Natural killer cell treated with Interleukin-12 subunit alpha and Interleukin-12 subunit beta and Interleukin-15 and Interleukin-18, amount 100 ng/mL, for 72 hours (primary cell): ENCODE measurements around the gene WDHD1. TPM values are rescaled to one million over a fixed set of nuclear protein-coding genes. Genes with fewer than 3 reads are reported as not detected.
"Not testable (repeated sequence)": the region's sequence is repeated elsewhere in the genome, so short reads cannot be mapped to it uniquely, and the experiment has no call there.

Experiments used
- ATAC-seq, 2 donors: fragments of 150-1000 bp; cut with Tn5 transposase in 1 of 2; sonication (Bioruptor Pico), chemical (Tn5 transposase) in 1 of 2; 2 replicates each; pipeline ENCODE4 v1.10.0; 2021
- DNase-seq: peaks from one replicate; pipeline ENCODE4 v3.0.0; 2022; ENCODE audit warnings: low spot score
- H3K27ac Mint-ChIP-seq, 2 donors: 1 replicate in 1 of 2; 2 replicates in 1 of 2; pipeline ENCODE4 v1.8.0; 2022; ENCODE audit warnings: mixed read lengths in 2 of 2, mild to moderate bottlenecking in 1 of 2, moderate library complexity in 1 of 2
- H3K27me3 Mint-ChIP-seq, 2 donors: 1 replicate in 1 of 2; 2 replicates in 1 of 2; pipeline ENCODE4 v1.8.0; 2022; ENCODE audit warnings: mixed read lengths in 2 of 2
- H3K36me3 Mint-ChIP-seq: one replicate; pipeline ENCODE4 v1.8.0; 2022; ENCODE audit warnings: mixed read lengths
- H3K4me1 Mint-ChIP-seq, 2 donors: 1 replicate in 1 of 2; 2 replicates in 1 of 2; pipeline ENCODE4 v1.8.0; 2022; ENCODE audit warnings: low read depth in 2 of 2, mixed read lengths in 2 of 2, mild to moderate bottlenecking in 1 of 2
- H3K4me3 Mint-ChIP-seq: one replicate; pipeline ENCODE4 v1.8.0; 2022; ENCODE audit warnings: mixed read lengths
- H3K9me3 Mint-ChIP-seq: 2 replicates; pipeline ENCODE4 v1.8.0; 2022; ENCODE audit warnings: mixed read lengths
- total RNA-seq, 2 donors: library from RNA; stranded (reverse); gene quantifications; one replicate each; pipeline ENCODE4 v1.2.3, GENCODE V29; 2022

The WDHD1 gene, protein sequence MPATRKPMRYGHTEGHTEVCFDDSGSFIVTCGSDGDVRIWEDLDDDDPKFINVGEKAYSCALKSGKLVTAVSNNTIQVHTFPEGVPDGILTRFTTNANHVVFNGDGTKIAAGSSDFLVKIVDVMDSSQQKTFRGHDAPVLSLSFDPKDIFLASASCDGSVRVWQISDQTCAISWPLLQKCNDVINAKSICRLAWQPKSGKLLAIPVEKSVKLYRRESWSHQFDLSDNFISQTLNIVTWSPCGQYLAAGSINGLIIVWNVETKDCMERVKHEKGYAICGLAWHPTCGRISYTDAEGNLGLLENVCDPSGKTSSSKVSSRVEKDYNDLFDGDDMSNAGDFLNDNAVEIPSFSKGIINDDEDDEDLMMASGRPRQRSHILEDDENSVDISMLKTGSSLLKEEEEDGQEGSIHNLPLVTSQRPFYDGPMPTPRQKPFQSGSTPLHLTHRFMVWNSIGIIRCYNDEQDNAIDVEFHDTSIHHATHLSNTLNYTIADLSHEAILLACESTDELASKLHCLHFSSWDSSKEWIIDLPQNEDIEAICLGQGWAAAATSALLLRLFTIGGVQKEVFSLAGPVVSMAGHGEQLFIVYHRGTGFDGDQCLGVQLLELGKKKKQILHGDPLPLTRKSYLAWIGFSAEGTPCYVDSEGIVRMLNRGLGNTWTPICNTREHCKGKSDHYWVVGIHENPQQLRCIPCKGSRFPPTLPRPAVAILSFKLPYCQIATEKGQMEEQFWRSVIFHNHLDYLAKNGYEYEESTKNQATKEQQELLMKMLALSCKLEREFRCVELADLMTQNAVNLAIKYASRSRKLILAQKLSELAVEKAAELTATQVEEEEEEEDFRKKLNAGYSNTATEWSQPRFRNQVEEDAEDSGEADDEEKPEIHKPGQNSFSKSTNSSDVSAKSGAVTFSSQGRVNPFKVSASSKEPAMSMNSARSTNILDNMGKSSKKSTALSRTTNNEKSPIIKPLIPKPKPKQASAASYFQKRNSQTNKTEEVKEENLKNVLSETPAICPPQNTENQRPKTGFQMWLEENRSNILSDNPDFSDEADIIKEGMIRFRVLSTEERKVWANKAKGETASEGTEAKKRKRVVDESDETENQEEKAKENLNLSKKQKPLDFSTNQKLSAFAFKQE
- 10 to 100 TPM; 33.6 to 51.3 TPM for total RNA-seq

DNA sequence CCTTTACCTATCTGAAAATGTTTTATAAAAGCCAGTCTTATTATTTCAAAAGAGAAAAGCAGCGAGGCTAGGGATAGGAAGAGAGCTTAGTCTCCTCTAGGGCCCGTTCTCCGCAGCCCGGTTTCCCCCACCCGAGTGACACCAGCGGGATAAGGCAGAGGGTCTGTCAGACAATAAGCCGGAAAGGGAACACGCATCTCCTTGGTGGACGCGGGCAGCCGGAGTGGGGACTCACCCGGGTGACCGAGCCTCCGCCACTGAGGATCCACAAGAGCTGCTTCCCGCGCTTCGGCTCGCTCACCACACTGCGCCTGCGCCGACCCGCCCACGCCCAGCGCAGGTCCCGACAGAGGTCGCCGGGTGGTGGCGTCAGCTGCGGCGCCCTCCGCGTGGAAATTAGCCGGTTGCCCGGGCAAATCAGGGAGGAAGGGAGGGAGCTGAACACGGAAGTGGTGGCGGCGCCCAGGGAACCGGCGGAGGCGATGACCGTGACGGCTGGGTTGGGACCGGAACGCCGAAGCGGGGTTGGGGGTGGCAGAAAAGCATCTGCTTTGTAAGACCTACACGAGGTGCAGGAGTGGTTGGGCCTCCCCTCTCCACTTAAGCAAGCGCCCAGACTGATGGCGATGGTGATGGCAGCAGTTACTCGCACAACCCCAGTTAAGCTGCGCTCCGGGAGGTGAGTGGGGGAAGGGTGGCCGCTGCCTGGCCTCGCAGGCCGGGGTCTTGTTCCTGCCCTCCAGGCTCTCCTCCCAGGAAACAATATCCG, at the start of gene WDHD1, which contains the start of gene SOCS4:
TSS of gene WDHD1 (minus strand) at position 307 of the 769 bp plus-strand sequence. CDS start 312 bp downstream, outside the sequence.
TSS of gene SOCS4 (plus strand) at position 444 of the 769 bp plus-strand sequence. CDS start 15,806 bp downstream, outside the sequence.
- H3K4me1 Mint-ChIP-seq: peaks cover 31 to 52% of the 10 kb centered on the region in 2 donors
- H3K36me3 Mint-ChIP-seq: peaks cover 25% of the 10 kb centered on the region
- ATAC-seq (peak; percentile 97 to 99), DNase-seq (peak; percentile 98)
- H3K27ac Mint-ChIP-seq: peak within 1 kb of the TSS; percentile 95 to 96
- no peaks in the 10 kb centered on the region for H3K9me3 Mint-ChIP-seq
- H3K4me3 Mint-ChIP-seq: peak within 1 kb of the TSS; percentile 87
- no peaks in the 10 kb centered on the region for H3K27me3 Mint-ChIP-seq

DNA sequence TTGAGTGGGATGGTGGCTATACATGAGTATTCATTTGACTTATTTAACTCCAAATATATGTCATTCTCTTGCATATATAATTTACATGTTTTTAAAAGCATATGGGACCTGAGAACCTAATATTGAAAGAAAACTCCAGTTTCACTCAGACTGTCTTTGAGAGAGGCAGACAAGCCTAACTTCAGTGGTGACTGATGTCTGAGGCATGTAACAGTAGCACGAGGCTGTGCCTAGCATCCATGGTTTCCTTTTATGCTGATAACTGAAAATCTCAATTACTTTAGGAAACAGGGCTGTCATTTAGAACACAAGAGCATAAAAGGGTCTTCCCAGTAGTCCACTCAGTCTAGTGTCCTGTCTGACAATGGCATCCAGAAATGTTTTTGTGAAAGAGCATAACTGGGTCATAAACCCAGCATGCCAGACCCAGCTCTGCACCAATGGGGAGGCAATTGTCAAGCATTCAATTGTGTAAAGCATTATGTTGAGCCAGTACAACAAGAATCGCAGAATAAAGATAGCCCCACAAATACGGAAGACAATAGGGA, 48.8 kb upstream of the WDHD1 start:
- peaks cover 0 to 7% of the 10 kb centered on the region in 2 donors for H3K27me3 Mint-ChIP-seq
- ATAC-seq (no peak), DNase-seq (no peak)
- H3K4me3 Mint-ChIP-seq: peak overlapping the region; percentile 75
- H3K4me1 Mint-ChIP-seq: peaks cover 17 to 35% of the 10 kb centered on the region in 2 donors
- H3K36me3 Mint-ChIP-seq: no peaks in the 10 kb centered on the region
- peak overlapping the region in 1 of 2 donors; percentile 29 for H3K27ac Mint-ChIP-seq
- no peaks in the 10 kb centered on the region for H3K9me3 Mint-ChIP-seq

DNA sequence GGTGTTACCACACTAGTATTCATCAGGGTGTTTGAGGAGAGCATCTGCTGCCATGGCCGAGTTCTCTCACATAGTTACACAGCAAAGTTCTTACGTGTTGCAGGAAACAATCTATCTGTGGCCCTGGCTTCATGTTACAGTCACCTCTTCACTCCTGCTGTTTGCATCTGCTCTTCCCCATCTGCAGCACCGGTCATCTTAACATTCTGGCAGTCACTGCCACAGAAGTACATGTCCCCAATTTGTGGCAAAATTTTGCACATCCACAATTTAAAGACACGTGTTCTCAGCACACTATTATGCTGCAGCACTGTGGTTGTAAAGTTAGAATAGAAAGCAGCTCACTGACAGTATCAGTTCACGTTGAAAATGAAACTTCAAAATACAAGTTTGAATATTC, 47.8 kb upstream of the WDHD1 start:
- H3K36me3 Mint-ChIP-seq: no peaks in the 10 kb centered on the region
- peaks cover 17 to 35% of the 10 kb centered on the region in 2 donors for H3K4me1 Mint-ChIP-seq
- peak overlapping the region; percentile 17 to 29 for H3K27ac Mint-ChIP-seq
- peak overlapping the region; percentile 75 for H3K4me3 Mint-ChIP-seq
- H3K27me3 Mint-ChIP-seq: peaks cover 0 to 7% of the 10 kb centered on the region in 2 donors
- peak in 1 of 2 donors; percentile 52 for ATAC-seq
- DNase-seq: no peak
- H3K9me3 Mint-ChIP-seq: no peaks in the 10 kb centered on the region

DNA sequence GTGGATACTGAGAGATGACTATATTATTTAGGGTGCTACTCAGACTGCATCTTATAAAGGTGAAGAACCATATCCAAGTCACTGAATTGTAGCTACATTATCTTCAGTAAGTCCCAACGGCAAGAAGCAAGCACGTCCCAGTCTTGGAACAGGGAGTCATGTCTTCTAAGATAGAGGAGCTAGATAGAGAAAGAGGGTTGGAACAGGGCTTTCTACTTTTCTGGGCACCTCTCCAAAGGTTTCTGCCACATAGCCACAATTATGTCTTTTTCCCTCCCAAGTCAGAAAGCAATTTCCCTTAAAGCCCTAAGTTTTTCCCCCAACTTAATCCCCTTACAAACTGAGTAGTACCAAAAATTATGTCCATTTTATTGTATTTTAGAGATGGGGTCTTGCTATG, 47.0 kb upstream of the WDHD1 start:
- H3K4me3 Mint-ChIP-seq: no peak overlapping the region
- peak overlapping the region in 1 of 2 donors; percentile 29 for H3K27ac Mint-ChIP-seq
- no peak for ATAC-seq
- H3K9me3 Mint-ChIP-seq: no peaks in the 10 kb centered on the region
- no peaks in the 10 kb centered on the region for H3K36me3 Mint-ChIP-seq
- peaks cover 0 to 7% of the 10 kb centered on the region in 2 donors for H3K27me3 Mint-ChIP-seq
- no peak for DNase-seq
- peaks cover 17 to 35% of the 10 kb centered on the region in 2 donors for H3K4me1 Mint-ChIP-seq

DNA sequence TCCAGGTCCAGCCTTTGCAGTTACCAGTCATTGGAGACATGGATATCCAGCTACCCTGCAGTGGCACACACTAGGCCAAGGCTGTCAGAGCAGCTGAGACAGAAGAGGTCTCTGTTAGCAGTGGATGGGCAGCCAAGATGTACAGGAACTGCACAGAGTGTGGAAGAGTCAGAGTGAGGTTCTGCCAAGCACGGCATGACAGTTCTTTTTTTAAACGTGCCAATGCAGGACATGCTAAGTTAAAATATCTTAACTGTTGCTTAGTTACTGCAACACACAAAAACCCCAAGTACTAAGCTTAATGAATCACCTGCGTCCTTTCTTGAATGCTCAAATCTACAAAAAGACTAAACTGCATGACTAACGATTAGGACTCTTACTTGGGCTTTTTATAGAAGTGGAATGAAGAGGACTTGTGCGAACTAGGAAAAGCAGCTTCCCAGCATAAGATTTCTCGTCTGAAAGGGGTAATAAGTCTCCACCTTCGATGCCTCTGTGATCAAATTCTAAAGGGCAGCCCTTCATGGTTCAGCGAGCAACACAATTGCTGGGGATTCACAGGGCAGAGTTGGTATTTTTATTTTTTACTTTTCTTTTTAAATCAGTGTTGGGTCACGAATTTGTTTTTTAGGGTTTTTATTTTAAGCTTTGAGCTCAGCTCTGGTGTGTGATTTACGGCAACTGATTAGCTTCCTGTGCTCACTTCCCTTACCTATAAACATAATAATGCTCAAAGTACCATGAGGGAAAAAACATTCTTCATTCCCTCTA, 45.2 kb upstream of the WDHD1 start:
- ATAC-seq: peak; percentile 67 to 79

DNA sequence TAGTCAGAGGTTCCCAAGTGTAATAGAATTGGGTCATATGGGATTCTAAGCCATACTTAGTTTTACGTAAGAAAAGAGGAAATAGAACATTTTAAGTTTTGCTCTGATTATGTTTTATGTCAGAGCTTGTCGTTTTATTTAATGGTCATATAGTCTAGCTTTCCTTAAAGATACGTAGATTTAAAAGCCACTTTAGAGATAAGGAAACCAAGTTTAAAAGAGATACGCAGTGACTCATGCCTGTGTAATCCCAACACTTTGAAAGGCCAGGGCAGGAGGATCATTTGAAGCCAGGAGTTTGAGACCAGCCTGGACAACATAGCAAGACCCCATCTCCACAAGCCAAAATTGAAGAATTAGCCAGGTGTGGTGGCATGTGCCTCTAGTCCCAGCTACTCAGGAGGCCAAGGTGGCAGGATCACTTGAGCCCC, 44.1 kb upstream of the WDHD1 start:
- DNase-seq (no peak), ATAC-seq (no peak)
- H3K4me1 Mint-ChIP-seq: peaks cover 17 to 34% of the 10 kb centered on the region in 2 donors
- no peaks in the 10 kb centered on the region for H3K36me3 Mint-ChIP-seq
- H3K9me3 Mint-ChIP-seq: no peaks in the 10 kb centered on the region
- peak overlapping the region in 1 of 2 donors; percentile 31 for H3K27ac Mint-ChIP-seq
- H3K4me3 Mint-ChIP-seq: no peak overlapping the region
- peaks cover 0 to 6% of the 10 kb centered on the region in 2 donors for H3K27me3 Mint-ChIP-seq

More for the DNA sequence above, 45.2 kb upstream of the WDHD1 start:
- Mint-ChIP-seq H3K27me3 (peaks cover 0 to 7% of the 10 kb centered on the region in 2 donors), H3K4me3 (no peak overlapping the region), H3K27ac (peak overlapping the region in 1 of 2 donors; percentile 31), H3K36me3 (no peaks in the 10 kb centered on the region), H3K9me3 (no peaks in the 10 kb centered on the region), H3K4me1 (peaks cover 17 to 35% of the 10 kb centered on the region in 2 donors)
- no peak for DNase-seq

DNA sequence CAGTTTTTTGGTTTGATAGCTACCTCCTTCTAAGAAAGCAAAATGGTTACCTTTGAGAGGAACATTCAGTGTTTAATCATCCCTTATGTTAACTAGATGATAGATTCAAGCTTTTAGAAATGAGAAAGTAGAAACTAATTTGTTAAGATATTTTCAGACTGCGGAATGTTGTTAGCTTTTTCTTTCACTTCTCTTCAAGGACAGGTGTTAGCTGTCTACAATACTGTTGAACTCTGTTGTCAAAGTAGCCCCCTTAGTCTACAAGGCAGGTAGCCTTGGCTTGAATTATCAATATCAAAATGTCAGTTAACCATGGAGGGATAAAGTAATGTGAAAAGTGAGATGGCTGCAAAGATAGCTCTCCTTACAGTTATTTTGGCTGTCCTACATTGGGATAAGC, 39.3 kb upstream of the WDHD1 start:
- no peak overlapping the region for H3K4me3 Mint-ChIP-seq
- peaks cover 10% of the 10 kb centered on the region for H3K36me3 Mint-ChIP-seq

DNA sequence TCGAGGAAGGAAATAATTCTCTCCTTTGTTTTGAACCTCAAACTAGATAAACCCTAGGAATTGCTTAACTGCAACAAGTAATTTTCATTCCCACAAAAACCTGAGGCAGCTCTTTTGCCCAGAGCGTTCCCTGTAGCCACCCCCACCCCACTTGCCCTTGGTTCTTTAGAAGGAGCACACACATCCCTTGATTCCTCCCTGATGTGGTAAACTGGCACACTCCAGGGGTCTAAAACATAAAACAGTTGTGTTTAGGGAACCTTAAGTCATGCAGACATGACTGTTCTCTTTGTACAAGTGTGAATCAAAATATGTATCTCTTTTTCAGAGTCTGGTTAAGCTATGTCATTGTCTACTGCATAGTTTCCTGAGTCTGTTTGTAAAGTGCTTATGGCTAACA, 38.5 kb upstream of the WDHD1 start:
- peaks cover 10% of the 10 kb centered on the region for H3K36me3 Mint-ChIP-seq
- H3K4me1 Mint-ChIP-seq: peaks cover 5 to 20% of the 10 kb centered on the region in 2 donors
- H3K27ac Mint-ChIP-seq: no peak overlapping the region
- H3K9me3 Mint-ChIP-seq: no peaks in the 10 kb centered on the region
- H3K4me3 Mint-ChIP-seq: no peak overlapping the region
- no peaks in the 10 kb centered on the region for H3K27me3 Mint-ChIP-seq
- DNase-seq (no peak), ATAC-seq (no peak)

More for the DNA sequence above, 39.3 kb upstream of the WDHD1 start:
- no peak for DNase-seq
- Mint-ChIP-seq H3K27me3 (no peaks in the 10 kb centered on the region), H3K27ac (no peak overlapping the region), H3K9me3 (no peaks in the 10 kb centered on the region), H3K4me1 (peaks cover 10 to 16% of the 10 kb centered on the region in 2 donors)
- ATAC-seq: no peak

DNA sequence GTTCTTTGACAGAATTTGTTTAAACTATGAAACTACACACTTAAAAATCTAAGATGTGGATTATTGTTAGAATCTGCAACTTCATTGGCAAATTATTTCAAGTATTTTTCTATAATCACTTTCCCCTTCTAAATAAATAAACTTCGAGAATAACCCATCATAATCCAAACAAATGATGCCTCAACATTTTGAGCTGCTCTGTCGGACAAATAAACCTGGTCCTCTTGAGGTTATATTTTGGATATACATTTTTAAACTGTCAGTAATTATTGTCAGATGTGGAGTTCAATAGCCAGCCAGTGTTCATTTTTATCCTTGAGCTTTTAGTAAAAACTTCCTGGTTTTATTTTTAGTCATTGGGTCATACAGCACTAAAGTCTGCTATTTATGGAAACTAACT, 38.0 kb upstream of the WDHD1 start:
- H3K27me3 Mint-ChIP-seq, H3K9me3 Mint-ChIP-seq, DNase-seq, H3K27ac Mint-ChIP-seq, H3K4me3 Mint-ChIP-seq, ATAC-seq: not testable (repeated sequence)
- peaks cover 10% of the 10 kb centered on the region for H3K36me3 Mint-ChIP-seq
- peaks cover 6 to 20% of the 10 kb centered on the region in 2 donors for H3K4me1 Mint-ChIP-seq

DNA sequence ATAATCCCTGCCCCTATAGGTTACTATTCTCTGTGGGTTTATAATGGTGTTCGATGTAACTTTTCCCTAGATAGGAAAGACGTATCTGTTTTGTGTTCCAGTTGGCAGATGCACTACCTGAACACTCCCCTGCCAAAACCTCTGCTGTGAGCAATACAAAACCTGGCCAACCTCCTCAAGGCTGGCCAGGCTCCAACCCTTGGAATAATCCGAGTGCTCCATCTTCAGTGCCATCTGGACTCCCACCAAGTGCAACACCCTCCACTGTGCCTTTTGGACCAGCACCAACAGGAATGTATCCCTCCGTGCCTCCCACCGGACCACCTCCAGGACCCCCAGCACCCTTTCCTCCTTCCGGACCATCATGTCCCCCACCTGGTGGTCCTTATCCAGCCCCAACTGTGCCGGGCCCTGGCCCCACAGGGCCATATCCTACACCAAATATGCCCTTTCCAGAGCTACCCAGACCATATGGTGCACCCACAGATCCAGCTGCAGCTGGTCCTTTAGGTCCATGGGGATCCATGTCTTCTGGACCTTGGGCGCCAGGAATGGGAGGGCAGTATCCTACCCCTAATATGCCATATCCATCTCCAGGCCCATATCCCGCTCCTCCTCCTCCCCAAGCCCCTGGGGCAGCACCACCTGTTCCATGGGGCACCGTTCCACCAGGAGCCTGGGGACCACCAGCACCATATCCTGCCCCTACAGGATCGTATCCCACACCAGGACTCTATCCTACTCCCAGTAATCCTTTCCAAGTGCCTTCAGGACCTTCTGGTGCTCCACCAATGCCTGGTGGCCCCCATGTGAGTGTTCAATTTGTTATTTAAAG, 35.8 kb upstream of the WDHD1 start:
- H3K36me3 Mint-ChIP-seq: peaks cover 15% of the 10 kb centered on the region
- H3K9me3 Mint-ChIP-seq: no peaks in the 10 kb centered on the region
- no peaks in the 10 kb centered on the region for H3K27me3 Mint-ChIP-seq
- DNase-seq: no peak
- no peak overlapping the region for H3K4me3 Mint-ChIP-seq
- no peak for ATAC-seq
- H3K4me1 Mint-ChIP-seq: peaks cover 11 to 32% of the 10 kb centered on the region in 2 donors
- peak overlapping the region in 1 of 2 donors; percentile 37 for H3K27ac Mint-ChIP-seq

DNA sequence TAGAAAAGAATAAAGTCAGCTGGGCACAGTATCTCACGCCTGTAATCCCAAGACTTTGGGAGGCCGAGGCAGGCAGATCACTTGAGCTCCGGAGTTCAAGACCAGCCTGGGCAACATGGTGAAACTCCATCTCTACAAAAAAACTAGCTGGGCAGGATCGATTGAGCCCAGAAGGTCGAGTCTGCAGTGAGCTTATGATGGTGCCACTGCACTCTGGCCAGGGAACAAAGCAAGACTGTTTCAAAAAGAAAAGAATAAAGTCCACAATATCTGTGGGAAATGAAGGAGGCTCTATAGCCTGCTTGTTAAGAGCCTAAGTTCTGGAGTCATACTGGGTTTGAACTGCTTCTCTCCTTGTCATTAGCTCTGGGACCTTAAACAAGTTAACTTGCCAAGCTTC, 32.4 kb upstream of the WDHD1 start:
- H3K9me3 Mint-ChIP-seq: no peaks in the 10 kb centered on the region
- H3K36me3 Mint-ChIP-seq: peaks cover 10% of the 10 kb centered on the region
- no peak overlapping the region for H3K4me3 Mint-ChIP-seq
- H3K27me3 Mint-ChIP-seq: no peaks in the 10 kb centered on the region
- DNase-seq: no peak
- H3K4me1 Mint-ChIP-seq: peaks cover 15 to 36% of the 10 kb centered on the region in 2 donors
- ATAC-seq: no peak
- no peak overlapping the region for H3K27ac Mint-ChIP-seq
